ENCODE data around the gene CMTM4.
A peak's percentile ranks its signal among the peaks of the same experiment; 100 is the strongest.
"Not testable (repeated sequence)": the region's sequence is repeated elsewhere in the genome, so short reads cannot be mapped to it uniquely, and the experiment has no call there.

CMTM4 gene

GRCh38 chr16:66639091-66639885 is 57.3 kb downstream of the CMTM4 start:
- no peak for DNase-seq

DNA sequence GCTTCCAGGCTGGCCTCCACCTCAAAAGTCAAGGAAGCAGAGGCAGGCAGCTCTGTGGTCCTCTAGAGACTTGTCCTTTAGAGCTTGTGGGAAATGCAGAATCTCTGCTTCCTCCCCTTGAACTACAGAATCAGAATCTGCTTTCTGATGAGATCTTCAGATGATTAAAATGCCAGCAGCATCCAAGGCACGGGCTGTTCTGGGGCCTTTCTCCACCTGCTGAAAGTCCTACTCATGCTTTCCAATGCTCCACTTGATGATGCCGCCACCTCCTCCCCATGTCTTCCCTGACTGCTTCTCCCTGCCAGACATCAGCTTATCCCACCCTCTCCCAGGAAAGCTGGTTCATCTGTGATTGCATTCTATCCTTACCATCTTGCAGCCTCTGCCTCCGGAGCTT is 58.7 kb downstream of the CMTM4 start:
- DNase-seq: no peak

GRCh38 chr16:66636199-66636598 is 60.3 kb downstream of the CMTM4 start:
- no peak for DNase-seq

DNA sequence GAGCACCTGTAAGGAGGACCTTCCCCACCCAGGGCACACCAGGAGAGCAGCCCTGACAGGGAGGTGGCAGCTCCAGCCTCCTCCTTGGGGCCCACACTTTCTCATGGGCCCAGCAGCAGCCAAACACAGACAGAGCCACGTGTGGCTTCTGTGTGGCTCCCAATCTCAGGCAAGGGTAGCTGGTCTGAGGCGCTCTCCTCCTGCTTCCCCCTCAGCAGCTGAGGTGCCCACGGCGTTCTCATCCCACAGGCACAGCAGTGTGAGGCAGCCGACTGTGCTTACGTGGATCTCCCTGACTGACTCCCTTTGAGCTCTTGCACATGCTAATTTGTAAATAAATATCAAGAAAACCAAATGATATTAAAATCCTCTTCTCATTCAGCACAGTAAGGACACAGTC is 61.1 kb downstream of the CMTM4 start:
- DNase-seq: no peak

DNA sequence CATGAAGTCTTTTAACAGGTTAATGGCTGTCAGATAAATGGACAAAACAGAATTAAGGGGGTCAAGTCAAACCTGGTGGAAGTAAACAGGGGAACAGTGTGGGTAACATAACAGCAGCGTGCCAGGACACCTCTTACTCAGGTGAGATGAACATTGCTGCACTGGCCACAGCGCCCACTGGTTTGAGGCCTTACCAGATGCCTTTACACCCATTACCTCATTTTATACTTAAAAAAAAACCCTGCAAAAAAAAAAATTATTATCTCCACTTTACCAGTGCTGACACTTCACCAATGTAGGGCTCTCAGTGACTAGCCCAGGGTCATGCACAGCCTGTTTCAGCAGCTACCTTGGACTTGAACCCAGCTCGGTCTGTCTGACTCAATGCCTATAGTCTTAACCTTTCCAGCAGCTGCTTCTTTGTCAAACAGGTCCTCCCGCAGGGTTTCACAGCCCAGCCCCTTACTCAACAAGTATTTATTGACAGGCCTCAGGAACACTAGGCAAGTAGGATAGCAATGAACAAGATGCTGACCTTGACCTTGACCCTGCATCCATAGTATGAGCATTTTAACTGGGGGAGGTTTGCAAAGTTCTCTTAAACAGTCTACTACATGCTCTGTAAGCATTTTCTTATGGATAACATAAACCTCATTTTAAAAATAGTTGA is 61.9 kb downstream of the CMTM4 start:
- DNase-seq: no peak

DNA sequence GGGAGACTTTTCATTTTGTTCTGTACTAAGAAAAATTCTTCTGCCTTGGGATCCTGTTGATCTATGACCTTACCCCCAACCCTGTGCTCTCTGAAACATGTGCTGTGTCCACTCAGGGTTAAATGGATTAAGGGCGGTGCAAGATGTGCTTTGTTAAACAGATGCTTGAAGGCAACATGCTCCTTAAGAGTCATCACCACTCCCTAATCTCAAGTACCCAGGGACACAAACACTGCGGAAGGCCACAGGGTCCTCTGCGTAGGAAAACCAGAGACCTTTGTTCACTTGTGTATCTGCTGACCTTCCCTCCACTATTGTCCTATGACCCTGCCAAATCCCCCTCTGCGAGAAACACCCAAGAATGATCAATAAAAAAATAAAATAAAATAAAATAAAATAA is 65.0 kb downstream of the CMTM4 start:
- not testable (repeated sequence) for DNase-seq

DNA sequence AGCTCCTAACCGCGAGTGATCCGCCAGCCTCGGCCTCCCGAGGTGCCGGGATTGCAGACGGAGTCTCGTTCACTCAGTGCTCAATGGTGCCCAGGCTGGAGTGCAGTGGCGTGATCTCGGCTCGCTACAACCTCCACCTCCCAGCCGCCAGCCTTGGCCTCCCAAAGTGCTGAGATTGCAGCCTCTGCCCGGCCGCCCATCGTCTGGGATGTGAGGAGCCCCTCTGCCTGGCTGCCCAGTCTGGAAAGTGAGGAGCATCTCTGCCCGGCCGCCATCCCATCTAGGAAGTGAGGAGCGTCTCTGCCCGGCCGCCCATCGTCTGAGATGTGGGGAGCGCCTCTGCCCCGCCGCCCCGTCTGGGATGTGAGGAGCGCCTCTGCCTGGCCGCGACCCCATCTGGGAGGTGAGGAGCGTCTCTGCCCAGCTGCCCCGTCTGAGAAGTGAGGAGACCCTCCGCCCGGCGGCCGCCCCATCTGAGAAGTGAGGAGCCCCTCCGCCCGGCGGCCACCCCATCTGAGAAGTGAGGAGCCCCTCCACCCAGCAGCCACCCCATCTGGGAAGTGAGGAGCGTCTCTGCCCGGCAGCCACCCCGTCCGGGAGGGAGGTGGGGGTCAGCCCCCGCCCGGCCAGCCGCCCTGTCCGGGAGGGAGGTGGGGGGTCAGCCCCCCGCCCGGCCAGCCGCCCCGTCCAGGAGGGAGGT is 65.8 kb downstream of the CMTM4 start:
- DNase-seq: not testable (repeated sequence)

DNA sequence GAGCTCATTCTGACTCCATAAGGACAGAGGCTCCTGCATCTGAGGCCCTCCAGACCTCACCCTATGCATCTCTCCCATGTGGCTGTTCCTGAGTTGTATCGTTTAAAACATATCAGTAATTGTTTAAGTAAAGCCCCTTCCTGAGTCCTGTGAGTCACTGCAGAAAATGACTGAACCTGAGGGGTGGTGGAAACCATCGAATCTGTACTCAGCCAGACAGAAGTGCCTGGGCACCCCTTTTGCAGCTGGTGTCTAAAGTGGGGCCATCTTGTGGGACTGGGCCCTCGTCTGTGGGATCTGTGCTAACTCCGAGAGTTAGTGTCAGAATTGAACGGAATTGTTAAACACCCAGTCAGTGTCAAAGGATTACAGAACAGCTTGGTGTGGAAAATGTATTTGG is 66.7 kb downstream of the CMTM4 start:
- DNase-seq: no peak

GRCh38 chr16:66627611-66628378 is 68.7 kb downstream of the CMTM4 start:
- DNase-seq: not testable (repeated sequence)

- no peak for DNase-seq
Measured at GRCh38 chr16:66623755-66624154, 72.8 kb downstream of the CMTM4 start.

DNA sequence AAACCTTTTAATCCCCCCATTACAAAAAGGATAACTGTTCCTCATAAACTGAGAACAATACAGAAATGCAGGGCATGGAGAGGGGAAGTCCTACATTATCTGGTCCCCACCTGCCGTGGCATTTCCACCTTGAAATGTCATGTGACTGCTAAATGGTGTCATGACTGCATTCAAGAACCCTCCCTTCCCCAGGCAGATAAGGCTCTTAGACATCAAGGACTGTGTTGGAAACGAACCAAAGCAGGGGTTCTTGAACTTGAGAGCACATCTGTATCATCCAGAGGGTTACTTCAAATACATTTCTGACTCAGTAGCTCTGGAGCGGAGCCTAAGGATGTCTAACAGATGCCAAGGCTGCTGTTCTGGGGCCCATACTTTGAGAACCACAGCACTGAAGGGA is 73.7 kb downstream of the CMTM4 start:
- DNase-seq: no peak

- no peak for DNase-seq
Measured at GRCh38 chr16:66621973-66622372, 74.6 kb downstream of the CMTM4 start.

GRCh38 chr16:66620429-66620795 is 76.1 kb downstream of the CMTM4 start:
- no peak for DNase-seq

DNA sequence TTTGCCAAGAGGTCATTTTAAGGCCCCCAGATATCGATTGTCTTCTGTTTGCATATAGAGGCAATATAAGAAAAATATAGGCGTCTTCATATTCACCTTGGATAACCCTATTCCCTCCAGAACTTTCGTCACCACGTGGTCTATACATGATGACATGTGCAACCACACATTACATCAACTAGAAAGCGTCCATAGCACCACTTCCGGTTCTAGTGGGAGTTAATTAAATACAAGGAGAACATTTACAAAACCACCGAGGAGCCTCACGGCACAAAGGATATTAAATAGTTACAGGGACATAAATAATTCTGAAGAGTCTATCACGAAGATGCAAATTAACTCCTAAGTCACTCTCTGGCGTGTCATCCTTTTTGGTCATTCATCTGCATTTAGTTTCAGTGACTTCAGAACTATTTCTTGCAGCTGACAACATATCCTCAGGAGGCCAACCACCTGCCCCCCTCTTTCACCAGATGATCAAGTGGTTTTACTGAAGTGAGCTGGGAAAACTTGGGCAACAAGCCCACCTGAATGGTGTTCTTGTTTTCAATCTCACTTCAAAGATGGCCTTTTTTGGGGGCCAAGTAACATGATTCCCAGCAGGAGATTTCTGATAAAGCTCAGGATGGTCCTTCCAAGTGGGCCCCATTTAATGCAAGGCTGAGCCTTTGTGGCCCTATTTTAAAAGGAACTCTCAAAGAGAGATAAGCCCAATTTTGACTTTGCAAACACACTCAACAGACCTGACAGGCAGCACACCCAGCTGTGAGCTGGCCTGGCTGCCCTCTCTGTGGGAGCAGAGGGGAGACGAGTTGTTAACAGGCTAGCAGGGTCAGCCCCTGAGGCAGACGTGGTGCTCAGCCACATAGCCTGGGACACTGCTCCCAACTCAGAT is 76.8 kb downstream of the CMTM4 start:
- DNase-seq: no peak

DNA sequence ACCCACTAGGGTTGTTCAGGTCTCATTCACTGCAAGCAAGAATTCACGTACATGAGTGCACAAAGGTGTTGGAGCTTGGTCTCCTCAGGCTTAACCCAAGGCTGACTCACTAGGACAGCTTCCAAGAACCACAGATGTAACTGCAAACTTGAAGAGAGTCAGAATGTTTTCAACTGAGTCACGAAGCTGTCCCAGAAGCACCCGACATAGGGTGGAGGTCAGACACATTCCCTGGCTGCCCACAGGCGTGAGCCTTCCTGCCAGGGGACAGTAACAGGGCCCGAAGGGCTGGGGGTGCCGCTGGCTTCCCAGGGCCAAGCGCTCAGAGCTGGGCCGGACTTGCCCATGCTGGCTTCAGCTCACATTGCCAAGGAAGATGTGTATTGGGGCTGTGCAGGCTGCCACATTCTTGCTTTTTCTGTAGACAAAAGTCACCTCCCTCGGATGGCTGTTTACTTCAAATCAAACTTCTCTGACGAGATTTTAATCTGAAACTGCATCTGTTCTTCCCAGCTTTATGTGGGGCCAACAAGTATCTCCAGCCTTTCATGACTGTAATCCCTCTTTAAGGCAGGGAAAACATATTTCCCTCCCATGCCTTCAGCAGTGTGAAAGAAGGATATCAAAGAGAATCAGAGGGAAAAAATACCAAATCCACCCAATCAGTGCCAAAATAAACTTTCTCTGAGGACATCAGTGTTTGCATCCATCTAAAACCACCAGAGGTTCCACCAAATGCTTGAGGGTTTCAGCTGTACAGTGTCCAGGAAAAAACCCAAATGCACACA is 77.8 kb downstream of the CMTM4 start:
- DNase-seq: no peak

GRCh38 chr16:66617728-66618127 is 78.8 kb downstream of the CMTM4 start:
- peak; percentile 62 for DNase-seq

- no peak for DNase-seq
Measured at GRCh38 chr16:66617010-66617434, 79.5 kb downstream of the CMTM4 start.

DNA sequence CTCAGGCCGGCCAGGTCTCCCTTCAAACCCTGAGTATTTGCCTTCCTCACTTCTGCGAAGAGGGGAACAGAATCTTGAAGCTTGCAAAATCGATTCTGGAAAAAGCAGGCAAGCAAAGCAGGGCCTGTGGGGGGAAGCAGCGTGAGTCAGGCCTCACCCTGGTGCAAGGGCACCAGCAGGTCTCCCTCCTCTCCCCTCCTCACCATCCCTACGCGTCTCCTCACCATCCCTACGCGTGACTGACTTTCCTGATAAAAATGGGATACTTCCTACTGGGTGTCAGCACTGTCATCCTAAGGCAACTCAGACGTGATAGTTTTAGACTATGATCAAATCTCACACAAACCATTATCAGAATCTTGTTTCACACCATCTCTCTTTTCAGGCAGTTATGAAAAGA is 80.0 kb downstream of the CMTM4 start:
- no peak for DNase-seq

GRCh38 chr16:66616169-66616568 is 80.4 kb downstream of the CMTM4 start:
- no peak for DNase-seq

DNA sequence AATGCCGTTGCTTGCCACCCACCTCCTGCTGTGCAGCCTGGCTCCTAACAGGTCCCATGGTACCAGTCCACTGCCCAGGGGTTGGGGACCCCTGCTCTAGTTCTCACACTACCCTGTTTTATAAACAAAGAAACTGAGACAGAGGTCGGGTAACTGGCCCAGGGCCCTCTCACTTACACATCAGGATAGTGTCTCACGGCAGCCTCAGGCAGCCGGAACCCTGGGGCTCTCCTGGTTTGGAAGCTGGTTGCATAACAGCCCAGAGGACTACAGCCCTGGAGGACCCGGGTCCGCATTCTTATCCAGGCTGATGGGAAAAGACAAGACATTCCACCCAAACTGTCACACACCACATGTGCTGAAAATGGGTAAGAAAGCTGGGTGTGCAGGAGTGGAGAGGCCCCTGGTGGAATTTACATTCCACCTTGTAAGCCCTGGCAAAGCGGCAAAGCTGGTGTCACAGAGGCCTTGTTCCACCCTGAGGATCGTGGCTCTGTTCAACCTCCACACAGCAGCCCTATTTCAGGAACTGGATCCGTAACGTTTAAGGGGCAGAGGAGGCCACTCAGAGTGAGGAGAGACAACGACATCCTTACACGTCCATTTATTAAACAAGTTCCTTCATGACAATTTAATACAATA is 82.3 kb downstream of the CMTM4 start:
- no peak for DNase-seq

GRCh38 chr16:66612422-66612821 is 84.1 kb downstream of the CMTM4 start:
- DNase-seq: no peak

Data from islet precursor cell (in vitro differentiated cells).